K562 (cell line): Measurements from ENCODE around the gene PAN2. TPM values are rescaled to one million over a fixed set of nuclear protein-coding genes. Genes with fewer than 3 reads are reported as not detected.

Source experiments
- BDP1 ChIP-seq: IDR thresholded peaks from 3 replicates; pipeline ENCODE4 v1.6.1; 2011; ENCODE audit not compliant: insufficient read length, insufficient read depth
- EP300 ChIP-seq: IDR thresholded peaks from 2 replicates; pipeline ENCODE4 v1.6.1; 2012; ENCODE audit warnings: low read length, improper control_type of control experiment
- HDAC3 ChIP-seq: fragments of 450-650 bp; IDR thresholded peaks from 2 replicates; pipeline ENCODE4 v1.6.1; 2018; ENCODE audit warnings: borderline replicate concordance, mild to moderate bottlenecking, moderate library complexity; ENCODE audit not compliant: partially characterized antibody
- HNRNPLL ChIP-seq: fragments of 200-400 bp; formaldehyde crosslinking; IDR thresholded peaks from 2 replicates; pipeline ENCODE4 v1.6.1; 2017; ENCODE audit warnings: low read length, low read depth, mild to moderate bottlenecking; ENCODE audit not compliant: poor library complexity, severe bottlenecking
- TEAD4 ChIP-seq, 2 experiments: sonication (generic) in 1 of 2; formaldehyde crosslinking in 1 of 2; IDR thresholded peaks; 2 replicates each; pipeline versions ENCODE4 v1.6.1 to v1.8.0; 2012 to 2022; ENCODE audit warnings: borderline replicate concordance in 1 of 2, inconsistent platforms in 1 of 2, low read length in 1 of 2, mild to moderate bottlenecking in 1 of 2, missing genetic modification reagents in 1 of 2
- TRIM28 ChIP-seq: fragments of 450-650 bp; IDR thresholded peaks from 2 replicates; pipeline ENCODE4 v1.6.1; 2017
- ZBTB8A ChIP-seq: fragments of 450-650 bp; IDR thresholded peaks from 2 replicates; pipeline ENCODE4 v1.6.1; 2018; ENCODE audit warnings: mild to moderate bottlenecking, moderate library complexity; ENCODE audit not compliant: partially characterized antibody
- ZC3H11A ChIP-seq: IDR thresholded peaks from 2 replicates; pipeline ENCODE4 v1.6.1; 2012; ENCODE audit warnings: low read depth, low read length, improper control_type of control experiment
- ZNF140 ChIP-seq: fragments of 250-450 bp; sonication (Bioruptor Pico); IDR thresholded peaks from 2 replicates; pipeline ENCODE4 v1.8.0; 2021; ENCODE audit warnings: moderate library complexity, mild to moderate bottlenecking, inconsistent platforms
- ZNF232 ChIP-seq: sonication (generic); formaldehyde crosslinking; IDR thresholded peaks from 2 replicates; pipeline ENCODE4 v1.8.0; 2022; ENCODE audit warnings: mild to moderate bottlenecking, missing genetic modification reagents
- ZNF586 ChIP-seq: fragments of 450-650 bp; formaldehyde crosslinking; conservative IDR thresholded peaks from 2 replicates; pipeline ENCODE4 v1.4.0; 2020; ENCODE audit warnings: mild to moderate bottlenecking, moderate library complexity
- ZNF77 ChIP-seq: fragments of 250-450 bp; sonication (Bioruptor Pico); IDR thresholded peaks from 2 replicates; pipeline ENCODE4 v1.5.0; 2020
- polyA plus RNA-seq, 8 experiments: library from polyadenylated mRNA; depleted of rRNA in 4 of 8; stranded (reverse) in 5 of 8; unstranded in 3 of 8; fragments of >200 nt; fragmentation: Nextera tagmentation in 2 of 8; fragmentation: Illumina TruSeq in 1 of 8; extraction: Ambion mirVana in 2 of 8; extraction: Trizol in 1 of 8; gene quantifications; 2 replicates each; pipeline versions ENCODE4 v1.2.1 to v1.2.3, GENCODE V29; 2011 to 2014; ENCODE audit warnings: inconsistent platforms in 1 of 8, missing spikeins in 1 of 8
- total RNA-seq, 7 experiments: library from RNA; depleted of rRNA in 6 of 7; stranded (reverse); fragments of >200 nt in 6 of 7; fragmentation: Illumina TruSeq in 2 of 7; extraction: Trizol in 2 of 7; gene quantifications; 2 replicates each; pipeline versions ENCODE4 v1.2.1 to v1.2.3, GENCODE V29; 2011 to 2021; ENCODE audit warnings: low replicate concordance in 1 of 7
- TF ChIP-seq, protein P1 (sequence below): IDR thresholded peaks from 2 replicates; pipeline ENCODE4 v1.6.1; 2011; ENCODE audit not compliant: insufficient read length; ENCODE audit errors: extremely low read depth
- TF ChIP-seq, protein P2 (sequence below): fragments of 250-450 bp; sonication (Bioruptor Pico); IDR thresholded peaks from 2 replicates; pipeline ENCODE4 v1.4.0; 2020; ENCODE audit warnings: mild to moderate bottlenecking, moderate library complexity
- TF ChIP-seq, protein P3 (sequence below): fragments of 450-650 bp; IDR thresholded peaks from 2 replicates; pipeline ENCODE4 v1.7.1; 2018; ENCODE audit warnings: mild to moderate bottlenecking, low read depth; ENCODE audit not compliant: partially characterized antibody
- TF ChIP-seq, protein P4 (sequence below): fragments of 450-650 bp; IDR thresholded peaks from 2 replicates; pipeline ENCODE4 v1.6.1; 2017; ENCODE audit warnings: antibody characterized with exemption

PAN2 gene
- total and polyA plus RNA-seq, 9 of the 15 experiments (the other 6 are each of a cell fraction or from before 2014, with no cell fraction given) = 15.0 to 66.1 (median 25.9) TPM

DNA sequence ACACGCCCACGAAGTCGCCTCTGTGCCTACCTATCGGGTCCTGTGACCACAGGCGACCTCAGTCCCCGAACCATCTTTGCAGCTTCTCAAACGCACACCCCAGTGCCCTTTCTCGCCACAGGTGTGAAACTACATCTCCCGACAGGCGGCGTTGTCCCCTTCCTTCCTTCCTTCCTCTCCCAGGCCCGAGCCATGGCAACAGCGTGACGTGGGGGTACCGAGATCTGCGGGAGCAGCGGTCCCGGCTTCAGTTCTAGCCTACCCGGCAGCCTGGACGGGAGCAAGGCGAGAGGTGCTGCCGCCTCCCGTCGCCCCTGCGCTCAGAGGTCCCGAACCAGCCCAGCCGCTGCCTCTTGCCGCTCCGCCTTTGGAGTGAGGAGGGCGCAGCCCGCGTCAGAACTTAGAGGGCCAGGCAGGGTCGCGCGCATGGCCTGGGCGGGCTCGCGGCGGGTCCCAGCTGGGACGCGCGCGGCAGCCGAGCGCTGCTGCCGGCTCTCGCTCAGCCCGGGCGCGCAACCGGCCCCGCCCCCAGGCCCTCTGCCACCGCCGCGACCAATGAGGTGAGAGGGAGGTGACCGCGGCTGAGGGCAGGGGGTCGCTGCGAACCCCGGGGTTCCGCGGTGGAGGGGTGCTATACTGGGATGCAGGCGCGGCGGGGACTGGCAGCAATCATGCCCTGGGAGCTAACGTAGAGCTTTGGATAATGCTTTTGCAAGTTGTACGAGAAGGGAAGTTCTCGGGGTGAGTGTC lies 66.9 kb downstream of the PAN2 start, which contains the start of gene COQ10A (continued):
- TF ChIP-seq, protein P1, sequence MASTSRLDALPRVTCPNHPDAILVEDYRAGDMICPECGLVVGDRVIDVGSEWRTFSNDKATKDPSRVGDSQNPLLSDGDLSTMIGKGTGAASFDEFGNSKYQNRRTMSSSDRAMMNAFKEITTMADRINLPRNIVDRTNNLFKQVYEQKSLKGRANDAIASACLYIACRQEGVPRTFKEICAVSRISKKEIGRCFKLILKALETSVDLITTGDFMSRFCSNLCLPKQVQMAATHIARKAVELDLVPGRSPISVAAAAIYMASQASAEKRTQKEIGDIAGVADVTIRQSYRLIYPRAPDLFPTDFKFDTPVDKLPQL = no peak
- TF ChIP-seq ZNF586 (CRISPR knock-in tag) = no peak
- no peak for TF ChIP-seq ZNF77
- TF ChIP-seq BDP1 = no peak
- no peak for TF ChIP-seq ZNF140
- TF ChIP-seq, protein P2, sequence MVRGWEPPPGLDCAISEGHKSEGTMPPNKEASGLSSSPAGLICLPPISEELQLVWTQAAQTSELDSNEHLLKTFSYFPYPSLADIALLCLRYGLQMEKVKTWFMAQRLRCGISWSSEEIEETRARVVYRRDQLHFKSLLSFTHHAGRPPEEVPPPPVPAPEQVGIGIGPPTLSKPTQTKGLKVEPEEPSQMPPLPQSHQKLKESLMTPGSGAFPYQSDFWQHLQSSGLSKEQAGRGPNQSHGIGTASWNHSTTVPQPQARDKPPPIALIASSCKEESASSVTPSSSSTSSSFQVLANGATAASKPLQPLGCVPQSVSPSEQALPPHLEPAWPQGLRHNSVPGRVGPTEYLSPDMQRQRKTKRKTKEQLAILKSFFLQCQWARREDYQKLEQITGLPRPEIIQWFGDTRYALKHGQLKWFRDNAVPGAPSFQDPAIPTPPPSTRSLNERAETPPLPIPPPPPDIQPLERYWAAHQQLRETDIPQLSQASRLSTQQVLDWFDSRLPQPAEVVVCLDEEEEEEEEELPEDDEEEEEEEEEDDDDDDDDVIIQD (CRISPR knock-in tag) = no peak
- TF ChIP-seq ZNF232 = no peak
- TF ChIP-seq EP300 = no peak
- TF ChIP-seq, protein P3, sequence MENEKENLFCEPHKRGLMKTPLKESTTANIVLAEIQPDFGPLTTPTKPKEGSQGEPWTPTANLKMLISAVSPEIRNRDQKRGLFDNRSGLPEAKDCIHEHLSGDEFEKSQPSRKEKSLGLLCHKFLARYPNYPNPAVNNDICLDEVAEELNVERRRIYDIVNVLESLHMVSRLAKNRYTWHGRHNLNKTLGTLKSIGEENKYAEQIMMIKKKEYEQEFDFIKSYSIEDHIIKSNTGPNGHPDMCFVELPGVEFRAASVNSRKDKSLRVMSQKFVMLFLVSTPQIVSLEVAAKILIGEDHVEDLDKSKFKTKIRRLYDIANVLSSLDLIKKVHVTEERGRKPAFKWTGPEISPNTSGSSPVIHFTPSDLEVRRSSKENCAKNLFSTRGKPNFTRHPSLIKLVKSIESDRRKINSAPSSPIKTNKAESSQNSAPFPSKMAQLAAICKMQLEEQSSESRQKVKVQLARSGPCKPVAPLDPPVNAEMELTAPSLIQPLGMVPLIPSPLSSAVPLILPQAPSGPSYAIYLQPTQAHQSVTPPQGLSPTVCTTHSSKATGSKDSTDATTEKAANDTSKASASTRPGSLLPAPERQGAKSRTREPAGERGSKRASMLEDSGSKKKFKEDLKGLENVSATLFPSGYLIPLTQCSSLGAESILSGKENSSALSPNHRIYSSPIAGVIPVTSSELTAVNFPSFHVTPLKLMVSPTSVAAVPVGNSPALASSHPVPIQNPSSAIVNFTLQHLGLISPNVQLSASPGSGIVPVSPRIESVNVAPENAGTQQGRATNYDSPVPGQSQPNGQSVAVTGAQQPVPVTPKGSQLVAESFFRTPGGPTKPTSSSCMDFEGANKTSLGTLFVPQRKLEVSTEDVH = peak; percentile 20
- no peak for TF ChIP-seq TEAD4 (IDR thresholded peaks at IDR 0.05; ENCODE audit: low read length)
- no peak for TF ChIP-seq TEAD4 (CRISPR knock-in tag; IDR thresholded peaks at IDR 0.05; ENCODE audit: borderline replicate concordance)
- TF ChIP-seq TRIM28 = peak; percentile 14; the same call in 1 of the 2 replicates
- no peak for TF ChIP-seq ZBTB8A
- TF ChIP-seq ZC3H11A = no peak
- TF ChIP-seq, protein P4, sequence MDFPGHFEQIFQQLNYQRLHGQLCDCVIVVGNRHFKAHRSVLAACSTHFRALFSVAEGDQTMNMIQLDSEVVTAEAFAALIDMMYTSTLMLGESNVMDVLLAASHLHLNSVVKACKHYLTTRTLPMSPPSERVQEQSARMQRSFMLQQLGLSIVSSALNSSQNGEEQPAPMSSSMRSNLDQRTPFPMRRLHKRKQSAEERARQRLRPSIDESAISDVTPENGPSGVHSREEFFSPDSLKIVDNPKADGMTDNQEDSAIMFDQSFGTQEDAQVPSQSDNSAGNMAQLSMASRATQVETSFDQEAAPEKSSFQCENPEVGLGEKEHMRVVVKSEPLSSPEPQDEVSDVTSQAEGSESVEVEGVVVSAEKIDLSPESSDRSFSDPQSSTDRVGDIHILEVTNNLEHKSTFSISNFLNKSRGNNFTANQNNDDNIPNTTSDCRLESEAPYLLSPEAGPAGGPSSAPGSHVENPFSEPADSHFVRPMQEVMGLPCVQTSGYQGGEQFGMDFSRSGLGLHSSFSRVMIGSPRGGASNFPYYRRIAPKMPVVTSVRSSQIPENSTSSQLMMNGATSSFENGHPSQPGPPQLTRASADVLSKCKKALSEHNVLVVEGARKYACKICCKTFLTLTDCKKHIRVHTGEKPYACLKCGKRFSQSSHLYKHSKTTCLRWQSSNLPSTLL = no peak
- peak; percentile 89 for TF ChIP-seq HNRNPLL
- TF ChIP-seq HDAC3 = no peak
